IMR-90 (cell line): ENCODE data around the gene COL4A2. TPM values are rescaled to one million over a fixed set of nuclear protein-coding genes. Genes with fewer than 3 reads are reported as not detected.

ENCODE experiments used
- ATAC-seq: fragments of 200-7000 bp; cut with Tn5 transposase; 2 replicates; pipeline ENCODE4 v1.9.1; 2020; ENCODE audit warnings: low read depth, mild to moderate bottlenecking, moderate library complexity
- BruUV-seq: library from RNA; stranded (reverse); fragments of 400-500 nt; replicated peaks from 2 replicates; lab custom pipeline; 2021; lab: Mats Ljungman, UMichigan
- CTCF ChIA-PET: fragments of 300-600 bp; formaldehyde crosslinking; extraction: SDS; loops from one replicate; lab custom pipeline; 2021; ENCODE audit warnings: antibody characterized with exemption; lab: Yijun Ruan, JAX
- POLR2A ChIA-PET: fragments of 300-600 bp; sonication (Branson Sonifier 250); formaldehyde crosslinking; loops from one replicate; lab custom pipeline; 2022; ENCODE audit warnings: antibody characterized with exemption; ENCODE audit not compliant: unreplicated experiment; lab: Charles Lee
- DNase-seq: peaks from one replicate; pipeline ENCODE4 v3.0.0; 2013
- H2AFZ ChIP-seq: replicated peaks from 2 replicates; pipeline ENCODE3; 2013; ENCODE audit warnings: low read length, mild to moderate bottlenecking; ENCODE audit not compliant: poor library complexity
- H2AK5ac ChIP-seq: 2 replicates; pipeline ENCODE4 v1.6.1; 2013; ENCODE audit warnings: low read depth, low read length, inconsistent platforms
- H2AK9ac ChIP-seq: replicated peaks from 2 replicates; pipeline ENCODE3; 2013; ENCODE audit warnings: mild to moderate bottlenecking, low read depth, low read length, moderate library complexity; ENCODE audit not compliant: poor library complexity
- H2BK120ac ChIP-seq: 2 replicates; pipeline ENCODE4 v1.6.1; 2013; ENCODE audit warnings: low read depth, low read length, inconsistent platforms
- H2BK15ac ChIP-seq: 3 replicates; pipeline ENCODE4 v1.6.1; 2013; ENCODE audit warnings: low read depth, low read length, inconsistent platforms
- H2BK20ac ChIP-seq: 2 replicates; pipeline ENCODE4 v1.6.1; 2013; ENCODE audit warnings: low read depth, mild to moderate bottlenecking, inconsistent platforms, low read length, moderate library complexity
- H2BK5ac ChIP-seq: 2 replicates; pipeline ENCODE4 v1.6.1; 2013; ENCODE audit warnings: mild to moderate bottlenecking, low read depth, low read length, inconsistent platforms; ENCODE audit not compliant: poor library complexity, severe bottlenecking
- H3K14ac ChIP-seq: replicated peaks from 2 replicates; pipeline ENCODE4 v1.6.1; 2013; ENCODE audit warnings: low read depth, low read length, inconsistent platforms
- H3K18ac ChIP-seq: 2 replicates; pipeline ENCODE4 v1.6.1; 2013; ENCODE audit warnings: low read depth, low read length, control low read depth
- H3K23ac ChIP-seq: 2 replicates; pipeline ENCODE4 v1.6.1; 2013; ENCODE audit warnings: low read depth, low read length, inconsistent platforms
- H3K27ac ChIP-seq: 2 replicates; pipeline ENCODE4 v1.5.1; 2013; ENCODE audit warnings: mild to moderate bottlenecking, control low read depth, low read length; ENCODE audit not compliant: insufficient read depth
- H3K27me3 ChIP-seq: 2 replicates; pipeline ENCODE4 v1.6.1; 2013; ENCODE audit warnings: low read length; ENCODE audit not compliant: control insufficient read depth, insufficient read depth
- H3K36me3 ChIP-seq: 2 replicates; pipeline ENCODE4 v1.6.1; 2013; ENCODE audit warnings: low read length, mixed read lengths; ENCODE audit not compliant: control insufficient read depth, insufficient read depth
- H3K4ac ChIP-seq: 2 replicates; pipeline ENCODE4 v1.6.1; 2013; ENCODE audit warnings: low read depth, low read length, inconsistent platforms
- H3K4me1 ChIP-seq: 2 replicates; pipeline ENCODE4 v1.6.1; 2013; ENCODE audit warnings: low read length, mixed read lengths; ENCODE audit not compliant: control insufficient read depth, insufficient read depth
- H3K4me2 ChIP-seq: 2 replicates; pipeline ENCODE4 v1.6.1; 2013; ENCODE audit warnings: low read depth, mild to moderate bottlenecking, control low read depth, low read length, moderate library complexity
- H3K4me3 ChIP-seq: 2 replicates; pipeline ENCODE4 v1.5.1; 2013; ENCODE audit warnings: low read depth, mild to moderate bottlenecking, control low read depth, low read length, moderate library complexity; ENCODE audit not compliant: insufficient read depth
- H3K56ac ChIP-seq: 2 replicates; pipeline ENCODE4 v1.6.1; 2013; ENCODE audit warnings: low read length, inconsistent platforms; ENCODE audit not compliant: insufficient read depth; ENCODE audit errors: extremely low read depth
- H3K79me1 ChIP-seq, 2 experiments: 2 replicates each; pipeline ENCODE4 v1.6.1; 2013; ENCODE audit warnings: low read length in 2 of 2, inconsistent platforms in 1 of 2, low read depth in 1 of 2
- H3K9ac ChIP-seq: 2 replicates; pipeline ENCODE4 v1.6.1; 2013; ENCODE audit warnings: low read depth, low read length, control low read depth
- H3K9me1 ChIP-seq: 2 replicates; pipeline ENCODE4 v1.6.1; 2013; ENCODE audit warnings: low read length, inconsistent platforms; ENCODE audit not compliant: insufficient read depth
- H3K9me3 ChIP-seq: 2 replicates; pipeline ENCODE4 v1.6.1; 2013; ENCODE audit warnings: low read length; ENCODE audit not compliant: control insufficient read depth, insufficient read depth
- H4K20me1 ChIP-seq: 2 replicates; pipeline ENCODE4 v1.6.1; 2013; ENCODE audit warnings: low read length, inconsistent platforms; ENCODE audit not compliant: insufficient read depth
- H4K5ac ChIP-seq: 2 replicates; pipeline ENCODE4 v1.6.1; 2013; ENCODE audit warnings: mild to moderate bottlenecking, low read depth, low read length, control low read depth
- H4K8ac ChIP-seq, 2 experiments: 2 replicates each; pipeline ENCODE4 v1.6.1; 2013; ENCODE audit warnings: low read depth in 2 of 2, low read length in 2 of 2, control low read depth in 1 of 2, inconsistent platforms in 1 of 2
- H4K91ac ChIP-seq: 2 replicates; pipeline ENCODE4 v1.6.1; 2013; ENCODE audit warnings: low read depth, low read length, inconsistent platforms; ENCODE audit not compliant: insufficient read depth
- CEBPB ChIP-seq: IDR thresholded peaks from 2 replicates; pipeline ENCODE4 v1.6.1; 2012; ENCODE audit warnings: low read depth, low read length, improper control_type of control experiment
- FOS ChIP-seq: fragments of 150-350 bp; IDR thresholded peaks from 2 replicates; pipeline ENCODE4 v1.6.1; 2016; ENCODE audit warnings: low read depth, low read length
- MAFK ChIP-seq: IDR thresholded peaks from 2 replicates; pipeline ENCODE4 v1.6.1; 2012; ENCODE audit warnings: low read depth, low read length, improper control_type of control experiment
- WGBS, 2 experiments: methylation state at CpG; one replicate each; pipeline versions ENCODE4 v1.1.5 to v1.1.7; 2013; ENCODE audit warnings: missing lambda C conversion rate in 2 of 2; ENCODE audit not compliant: insufficient read length in 1 of 2; ENCODE audit errors: extremely low coverage in 2 of 2; 5-methylcytosine and 5-hydroxymethylcytosine counted together
- dilution Hi-C: fragments of 300-500 bp; cut with HindIII; formaldehyde crosslinking; loops from one replicate; pipeline ENCODE4 v1.14.3; 2018; ENCODE audit warnings: low sequenced_read_pairs; ENCODE audit not compliant: unreplicated experiment
- in situ Hi-C: fragments of 300-500 bp; cut with MboI; formaldehyde crosslinking; loops from 3 replicates; pipeline ENCODE4 v1.14.3; 2019; ENCODE audit warnings: low sequenced_read_pairs, inconsistent platforms, mixed read lengths
- intact Hi-C: fragments of 100-400 bp; cut with micrococcal nuclease; formaldehyde crosslinking; loops from 2 replicates; pipeline ENCODE4 v1.10.0; 2022
- polyA plus RNA-seq, 3 experiments: library from polyadenylated mRNA; depleted of rRNA; stranded (reverse); fragments of >200 nt; gene quantifications; 2 replicates each; pipeline ENCODE4 v1.2.3, GENCODE V29; 2012; ENCODE audit warnings: low replicate concordance in 1 of 3
- total RNA-seq: library from RNA; depleted of rRNA; stranded (reverse); fragments of >200 nt; gene quantifications from 2 replicates; pipeline ENCODE4 v1.2.3, GENCODE V29; 2012

COL4A2 gene
- total and polyA plus RNA-seq, 2 of the 4 experiments (the other 2 are of a cell fraction): 90.7 to 457 TPM

DNA sequence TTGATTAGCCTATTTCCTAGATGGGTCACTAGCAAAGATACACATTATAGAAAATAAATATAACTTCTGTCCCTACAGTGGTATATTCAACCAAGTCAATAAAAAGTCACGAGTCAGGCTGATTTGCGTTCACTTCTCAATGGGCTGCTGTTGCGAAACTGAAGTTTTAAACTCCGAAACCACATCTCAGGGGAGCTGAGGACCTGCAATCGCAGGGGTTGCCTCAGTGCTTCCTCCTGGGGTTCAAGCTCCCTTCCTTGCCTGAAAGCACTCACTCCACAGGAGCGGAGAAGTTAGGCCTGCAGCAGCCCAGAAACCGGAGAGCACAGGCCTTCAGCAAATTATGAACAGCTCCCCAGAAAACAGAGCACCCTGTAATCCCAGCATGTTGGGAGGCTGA lies 214.9 kb downstream of the COL4A2 start:
- POLR2A ChIA-PET: no interaction called here
- 85% methylated on average over 4 of the region's 7 CpGs; no CpG with 5 or more reads in 1 of the 2 experiments for whole genome bisulfite sequencing, 2 experiments

More for the DNA sequence above, 214.9 kb downstream of the COL4A2 start:
- Histone ChIP-seq H3K9ac (no peak overlapping the region), H4K91ac (no peak overlapping the region), H2AFZ (no peak overlapping the region), H3K4me1 (no peaks in the 10 kb centered on the region; the same call in 1 of the 2 replicates), H3K14ac (no peak overlapping the region), H2AK9ac (no peak overlapping the region), H2BK15ac (no peak overlapping the region), H3K9me1 (peaks cover 7% of the 10 kb centered on the region; the same call in 1 of the 2 replicates), H4K5ac (no peak overlapping the region), H3K23ac (no peak overlapping the region), H3K27me3 (no peaks in the 10 kb centered on the region), H3K9me3 (no peaks in the 10 kb centered on the region), H3K18ac (no peak overlapping the region), H2AK5ac (no peak overlapping the region), H4K20me1 (no peaks in the 10 kb centered on the region; the same call in none of the 2 replicates), H3K79me1 (no peaks in the 10 kb centered on the region), H2BK5ac (no peak overlapping the region), H3K56ac (no peak overlapping the region), H3K27ac (no peak overlapping the region), H2BK20ac (no peak overlapping the region), H3K36me3 (no peaks in the 10 kb centered on the region; the same call in 1 of the 2 replicates), H3K4me3 (no peak overlapping the region), H4K8ac (no peak overlapping the region), H2BK120ac (no peak overlapping the region), H3K4me2 (no peak overlapping the region), H3K4ac (no peak overlapping the region)
- BruUV-seq: no TSS peak
- ATAC-seq: no peak
- intact Hi-C loops (no loop called here), in situ Hi-C loops (no loop called here), dilution Hi-C loops (no loop called here)
- TF ChIP-seq FOS: no peak
- peak; percentile 60 for TF ChIP-seq CEBPB
- TF ChIP-seq MAFK: peak; percentile 24; the same call in 1 of the 2 replicates
- CTCF ChIA-PET: no interaction called here
- DNase-seq: no peak
